SKM-1 treated with dmso at 0.1 percent for 144 hours (cell line): ENCODE measurements around the gene DIS3L.
"Not testable (repeated sequence)": the region's sequence is repeated elsewhere in the genome, so short reads cannot be mapped to it uniquely, and the experiment has no call there.

Source experiments
- DNase-seq: peaks from one replicate; lab custom pipeline; 2025; ENCODE audit not compliant: unreplicated experiment; lab: John Stamatoyannopoulos, UW

The DIS3L gene

GRCh38 chr15:66276546-66276945 lies 16.8 kb upstream of the DIS3L start:
- no peak for DNase-seq

GRCh38 chr15:66278056-66278455 lies 15.3 kb upstream of the DIS3L start:
- no peak for DNase-seq

- DNase-seq, result no peak
Measured at GRCh38 chr15:66278671-66279070, 14.7 kb upstream of the DIS3L start.

GRCh38 chr15:66284271-66284670 lies 9.1 kb upstream of the DIS3L start:
- DNase-seq, result no peak

GRCh38 chr15:66285533-66286280 lies 7.7 kb upstream of the DIS3L start:
- DNase-seq, result peak; percentile 25

- peak; percentile 41 for DNase-seq
Measured at GRCh38 chr15:66287461-66288057, 5.8 kb upstream of the DIS3L start.

GRCh38 chr15:66288093-66288492 lies 5.3 kb upstream of the DIS3L start:
- DNase-seq, result no peak

- no peak for DNase-seq
Measured at GRCh38 chr15:66288551-66289185, 4.7 kb upstream of the DIS3L start.

GRCh38 chr15:66290007-66290406 lies 3.4 kb upstream of the DIS3L start:
- no peak for DNase-seq

- no peak for DNase-seq
Measured at GRCh38 chr15:66290518-66290917, 2.9 kb upstream of the DIS3L start.

- DNase-seq, result no peak
Measured at GRCh38 chr15:66291816-66292570, 1.4 kb upstream of the DIS3L start.

- DNase-seq, result no peak
Measured at GRCh38 chr15:66292571-66293418, 573 bp upstream of the DIS3L start.

GRCh38 chr15:66294157-66294931 lies 976 bp downstream of the DIS3L start:
- peak; percentile 60 for DNase-seq

GRCh38 chr15:66294932-66295235 lies 1.5 kb downstream of the DIS3L start:
- no peak for DNase-seq

GRCh38 chr15:66296186-66296585 lies 2.8 kb downstream of the DIS3L start:
- DNase-seq, result no peak

- no peak for DNase-seq
Measured at GRCh38 chr15:66298803-66299251, 5.5 kb downstream of the DIS3L start.

- no peak for DNase-seq
Measured at GRCh38 chr15:66302489-66303278, 9.3 kb downstream of the DIS3L start.

GRCh38 chr15:66304425-66304824 lies 11.1 kb downstream of the DIS3L start:
- not testable (repeated sequence) for DNase-seq

GRCh38 chr15:66306381-66306780 lies 13.0 kb downstream of the DIS3L start:
- DNase-seq, result no peak
